Limb (tissue), 2 donors: ENCODE results near the gene TBC1D22A.

Source experiments
- DNase-seq, 2 donors: peaks; one replicate each; pipeline ENCODE4 v3.0.0-alpha.2; 2016; ENCODE audit errors: extremely low spot score in 2 of 2

TBC1D22A gene

GRCh38 chr22:47030881-47031627 lies 268.6 kb downstream of the TBC1D22A start:
- no peak for DNase-seq

GRCh38 chr22:47031628-47031915 lies 269.1 kb downstream of the TBC1D22A start:
- DNase-seq: no peak

- no peak for DNase-seq
These were observed 269.9 kb downstream of the TBC1D22A start for GRCh38 chr22:47032091-47032943.

- no peak for DNase-seq
These were observed 270.7 kb downstream of the TBC1D22A start for GRCh38 chr22:47032956-47033647.

- DNase-seq: no peak
These were observed 271.2 kb downstream of the TBC1D22A start for GRCh38 chr22:47033648-47034000.

GRCh38 chr22:47034076-47034808 lies 271.8 kb downstream of the TBC1D22A start:
- no peak for DNase-seq

- DNase-seq: no peak
These were observed 272.5 kb downstream of the TBC1D22A start for GRCh38 chr22:47034905-47035419.

- DNase-seq: no peak
These were observed 273.0 kb downstream of the TBC1D22A start for GRCh38 chr22:47035425-47035881.

GRCh38 chr22:47036352-47036751 lies 273.9 kb downstream of the TBC1D22A start:
- no peak for DNase-seq

GRCh38 chr22:47036936-47037485 lies 274.6 kb downstream of the TBC1D22A start:
- DNase-seq: no peak

GRCh38 chr22:47038206-47038835 lies 275.9 kb downstream of the TBC1D22A start:
- DNase-seq: no peak

- no peak for DNase-seq
These were observed 276.9 kb downstream of the TBC1D22A start for GRCh38 chr22:47039356-47039755.

GRCh38 chr22:47040486-47041270 lies 278.2 kb downstream of the TBC1D22A start:
- DNase-seq: no peak

GRCh38 chr22:47041271-47042115 lies 279.0 kb downstream of the TBC1D22A start:
- DNase-seq: no peak

- DNase-seq: no peak
These were observed 279.8 kb downstream of the TBC1D22A start for GRCh38 chr22:47042116-47042825.

- no peak for DNase-seq
These were observed 280.5 kb downstream of the TBC1D22A start for GRCh38 chr22:47042861-47043496.

- peak in 1 of 2 donors; percentile 14 for DNase-seq
These were observed 281.6 kb downstream of the TBC1D22A start for GRCh38 chr22:47043835-47044721.
